Ascending aorta (tissue), 2 donors: ENCODE results near the gene DMRT3. TPM values are rescaled to one million over a fixed set of nuclear protein-coding genes. Genes with fewer than 3 reads are reported as not detected.

ENCODE experiments used
- DNase-seq, 2 donors: peaks; one replicate each; pipeline ENCODE4 v3.0.0-alpha.2; 2019; ENCODE audit warnings: low spot score in 2 of 2
- H3K27ac ChIP-seq, 2 donors: fragments of 200-600 bp; sonication (generic); one replicate each; pipeline ENCODE4 v1.5.1; 2016 to 2017; ENCODE audit warnings: mild to moderate bottlenecking in 1 of 2
- H3K27me3 ChIP-seq: fragments of 200-600 bp; sonication (generic); one replicate; pipeline ENCODE4 v1.5.1; 2017
- H3K36me3 ChIP-seq, 2 donors: fragments of 200-600 bp; sonication (generic); one replicate each; pipeline ENCODE4 v1.5.1; 2016
- H3K4me1 ChIP-seq, 2 donors: fragments of 200-600 bp; sonication (generic); one replicate each; pipeline ENCODE4 v1.5.1; 2016 to 2017; ENCODE audit warnings: mild to moderate bottlenecking in 1 of 2
- H3K4me3 ChIP-seq, 2 donors: fragments of 200-600 bp; sonication (generic); one replicate each; pipeline ENCODE4 v1.5.1; 2016 to 2017; ENCODE audit warnings: mild to moderate bottlenecking in 1 of 2
- H3K9me3 ChIP-seq, 2 donors: fragments of 200-600 bp; sonication (generic); one replicate each; pipeline ENCODE4 v1.5.1; 2016
- intact Hi-C: fragments of 100-400 bp; cut with DNase I; formaldehyde crosslinking; loops from one replicate; pipeline ENCODE4 v1.15.1; 2023
- total RNA-seq: library from RNA; depleted of rRNA; stranded (reverse); fragments of >200 nt; gene quantifications from one replicate; pipeline ENCODE4 v1.1.0, GENCODE V29; 2016
- TF ChIP-seq, protein P1 (sequence below), 3 experiments: fragments of 200-600 bp in 2 of 3; fragments of 450-650 bp in 1 of 3; sonication (generic) in 2 of 3; IDR thresholded peaks; one replicate each; pipeline ENCODE4 v1.5.1; 2016 to 2019; ENCODE audit warnings: antibody characterized with exemption in 3 of 3, mild to moderate bottlenecking in 1 of 3, moderate library complexity in 1 of 3

Gene DMRT3
- total RNA-seq, 1 donor from 2014 or later: not detected

DNA sequence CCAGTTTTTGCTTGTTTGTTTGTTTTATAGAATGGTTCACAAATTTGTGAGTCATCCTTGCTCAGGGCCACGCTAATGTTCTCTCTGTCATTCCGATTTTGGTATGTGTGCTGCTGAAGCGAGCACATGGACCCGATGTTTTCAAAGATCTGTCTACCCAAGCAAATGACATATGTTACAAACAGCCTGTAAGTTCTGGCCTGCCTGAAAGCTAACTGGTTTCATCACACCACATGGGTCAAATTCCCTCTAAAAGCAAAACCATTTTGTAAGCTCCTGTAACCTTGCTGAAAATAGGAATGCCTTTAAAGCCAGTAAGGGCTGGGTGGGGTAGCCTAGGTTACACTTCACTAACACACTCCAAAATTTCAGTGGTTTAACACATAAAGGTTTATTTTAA lies 25.4 kb downstream of the DMRT3 start:
- Histone ChIP-seq H3K9me3 (no peaks in the 10 kb centered on the region), H3K4me3 (no peak overlapping the region), H3K36me3 (no peaks in the 10 kb centered on the region), H3K27ac (no peak overlapping the region), H3K4me1 (no peaks in the 10 kb centered on the region), H3K27me3 (no peaks in the 10 kb centered on the region)
- TF ChIP-seq, protein P1, sequence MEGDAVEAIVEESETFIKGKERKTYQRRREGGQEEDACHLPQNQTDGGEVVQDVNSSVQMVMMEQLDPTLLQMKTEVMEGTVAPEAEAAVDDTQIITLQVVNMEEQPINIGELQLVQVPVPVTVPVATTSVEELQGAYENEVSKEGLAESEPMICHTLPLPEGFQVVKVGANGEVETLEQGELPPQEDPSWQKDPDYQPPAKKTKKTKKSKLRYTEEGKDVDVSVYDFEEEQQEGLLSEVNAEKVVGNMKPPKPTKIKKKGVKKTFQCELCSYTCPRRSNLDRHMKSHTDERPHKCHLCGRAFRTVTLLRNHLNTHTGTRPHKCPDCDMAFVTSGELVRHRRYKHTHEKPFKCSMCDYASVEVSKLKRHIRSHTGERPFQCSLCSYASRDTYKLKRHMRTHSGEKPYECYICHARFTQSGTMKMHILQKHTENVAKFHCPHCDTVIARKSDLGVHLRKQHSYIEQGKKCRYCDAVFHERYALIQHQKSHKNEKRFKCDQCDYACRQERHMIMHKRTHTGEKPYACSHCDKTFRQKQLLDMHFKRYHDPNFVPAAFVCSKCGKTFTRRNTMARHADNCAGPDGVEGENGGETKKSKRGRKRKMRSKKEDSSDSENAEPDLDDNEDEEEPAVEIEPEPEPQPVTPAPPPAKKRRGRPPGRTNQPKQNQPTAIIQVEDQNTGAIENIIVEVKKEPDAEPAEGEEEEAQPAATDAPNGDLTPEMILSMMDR (IDR thresholded peaks at IDR 0.05): no peak
- intact Hi-C loops: no loop called here
- DNase-seq: no peak

DNA sequence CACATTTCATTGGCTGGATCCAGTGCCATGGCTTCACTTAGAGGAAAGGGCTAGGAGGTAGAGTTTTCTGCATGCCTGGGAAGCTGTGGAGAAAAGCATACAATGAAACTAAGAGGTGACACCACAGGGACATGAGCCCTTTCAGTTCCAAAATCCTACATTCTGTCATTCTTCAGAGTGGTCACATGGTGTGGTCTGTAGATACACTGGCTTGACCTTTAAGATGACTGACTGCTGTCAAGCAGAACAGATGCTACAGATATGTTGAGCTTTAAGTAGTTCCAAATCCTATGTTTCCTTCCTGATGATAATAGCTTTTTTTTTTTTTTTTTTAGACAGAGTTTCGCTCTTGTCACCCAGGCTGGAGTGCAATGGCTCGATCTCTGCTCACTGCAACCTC lies 26.2 kb downstream of the DMRT3 start:
- intact Hi-C loops: no loop called here
- DNase-seq: no peak
- no peak overlapping the region for H3K4me3 ChIP-seq
- TF ChIP-seq, protein P1 (IDR thresholded peaks at IDR 0.05): no peak
- H3K27me3 ChIP-seq: no peaks in the 10 kb centered on the region
- no peaks in the 10 kb centered on the region for H3K9me3 ChIP-seq
- no peaks in the 10 kb centered on the region for H3K4me1 ChIP-seq
- H3K36me3 ChIP-seq: no peaks in the 10 kb centered on the region
- no peak overlapping the region for H3K27ac ChIP-seq

DNA sequence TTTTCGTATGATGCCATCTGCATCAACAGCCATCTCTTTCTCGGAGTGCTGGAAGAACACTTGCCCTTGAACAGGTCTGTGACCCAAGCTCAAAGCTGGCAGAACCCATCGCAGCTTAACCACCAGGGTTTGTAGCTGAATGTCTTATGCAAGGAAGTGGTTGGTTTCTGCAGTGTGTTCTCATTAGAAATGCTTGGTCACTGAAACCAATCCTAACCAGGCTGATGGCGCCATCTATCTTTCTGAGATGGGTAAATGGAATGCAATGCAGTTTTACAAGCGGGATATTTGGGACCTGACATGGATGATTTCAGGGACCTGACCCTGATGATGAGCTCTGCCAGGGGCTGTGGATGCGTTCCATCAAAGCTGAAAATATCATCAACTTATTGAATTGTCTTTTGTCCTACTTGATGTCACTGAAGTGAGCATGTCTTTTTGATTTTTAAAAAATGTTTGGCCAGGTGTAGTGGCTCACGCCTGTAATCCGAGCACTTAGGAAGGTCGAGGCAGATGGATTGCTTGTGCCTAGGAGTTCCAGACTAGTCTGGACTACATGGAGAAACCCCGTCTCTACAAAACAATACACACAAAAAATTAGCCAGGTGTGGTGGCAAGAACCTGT lies 28.7 kb downstream of the DMRT3 start:
- Histone ChIP-seq H3K36me3 (no peaks in the 10 kb centered on the region), H3K9me3 (no peaks in the 10 kb centered on the region), H3K4me1 (no peaks in the 10 kb centered on the region), H3K4me3 (no peak overlapping the region), H3K27ac (no peak overlapping the region), H3K27me3 (no peaks in the 10 kb centered on the region)
- DNase-seq: no peak
- intact Hi-C loops: loop anchor here (5.0 kb wide), 2 partner anchors 108 to 393 kb away; no protein-coding TSS in a partner anchor
- TF ChIP-seq, protein P1 (IDR thresholded peaks at IDR 0.05): peak in 2 of 3 experiments; percentile 11 to 40

DNA sequence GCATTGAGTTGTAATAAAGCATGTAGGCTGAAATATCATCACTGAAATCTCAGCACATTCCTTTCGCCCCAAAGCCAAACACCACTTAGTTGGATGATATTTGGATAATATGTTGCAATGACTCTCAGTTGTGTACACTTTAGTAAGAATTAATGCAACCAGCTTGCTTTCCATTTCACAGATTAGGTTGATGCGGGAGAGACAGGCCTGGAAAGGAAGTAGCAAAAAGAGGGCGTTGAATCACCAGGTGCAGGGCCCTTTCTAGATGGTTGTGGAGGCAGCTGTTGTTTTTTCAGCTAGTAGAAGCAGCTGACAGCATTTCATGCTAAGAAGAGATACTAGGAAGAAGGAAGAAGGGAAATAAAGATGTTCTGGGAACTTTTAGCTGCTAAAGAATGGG lies 30.9 kb downstream of the DMRT3 start:
- no peak overlapping the region for H3K27ac ChIP-seq
- no peak for DNase-seq
- H3K4me1 ChIP-seq: no peaks in the 10 kb centered on the region
- TF ChIP-seq, protein P1 (IDR thresholded peaks at IDR 0.05): no peak
- no peak overlapping the region for H3K4me3 ChIP-seq
- H3K36me3 ChIP-seq: no peaks in the 10 kb centered on the region
- H3K9me3 ChIP-seq: no peaks in the 10 kb centered on the region
- H3K27me3 ChIP-seq: no peaks in the 10 kb centered on the region
- intact Hi-C loops: loop anchor here (5.0 kb wide), 2 partner anchors 110 to 395 kb away; no protein-coding TSS in a partner anchor

DNA sequence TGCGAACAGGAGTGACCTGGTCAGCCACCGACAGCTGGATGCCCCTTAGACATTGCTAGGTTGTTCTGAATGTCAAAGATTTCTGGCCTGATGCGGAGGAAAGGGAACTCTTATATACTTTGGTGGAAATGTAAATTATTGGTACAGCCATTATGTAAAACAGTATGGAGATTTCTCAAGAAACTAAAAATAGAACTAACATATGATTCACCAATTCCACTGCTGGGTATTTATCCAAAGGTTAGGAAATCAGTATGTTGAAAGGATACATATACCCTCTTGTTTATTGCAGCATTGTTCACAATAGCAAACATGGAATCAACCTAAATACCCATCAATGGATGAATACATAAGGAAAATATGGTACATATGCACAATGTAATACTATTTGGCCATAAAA lies 31.8 kb downstream of the DMRT3 start:
- intact Hi-C loops: loop anchor here (2.0 to 5.0 kb wide), 3 partner anchors 111 to 621 kb away; no protein-coding TSS in a partner anchor
- Histone ChIP-seq H3K4me3 (no peak overlapping the region), H3K27me3 (no peaks in the 10 kb centered on the region), H3K4me1 (no peaks in the 10 kb centered on the region), H3K36me3 (no peaks in the 10 kb centered on the region), H3K27ac (no peak overlapping the region), H3K9me3 (no peaks in the 10 kb centered on the region)
- TF ChIP-seq, protein P1 (IDR thresholded peaks at IDR 0.05): no peak
- DNase-seq: no peak
